MM.1S (cell line): ENCODE results near the gene HSPB1.

Experiments used
- CTCF ChIP-seq: fragments of 300-600 bp; sonication (generic); IDR thresholded peaks from 2 replicates; pipeline ENCODE4 v1.5.1; 2016; ENCODE audit warnings: antibody characterized with exemption, low read length, mixed read lengths
- EZH2 ChIP-seq: fragments of 300-600 bp; sonication (generic); optimal IDR thresholded peaks from 2 replicates; pipeline ENCODE3; 2017; ENCODE audit warnings: low read depth, mild to moderate bottlenecking, antibody characterized with exemption, low read length, mixed read lengths
- EZH2phosphoT487 ChIP-seq: fragments of 300-600 bp; sonication (generic); IDR thresholded peaks from 2 replicates; pipeline ENCODE4 v1.6.1; 2018; ENCODE audit warnings: antibody characterized with exemption, low read length

- TF ChIP-seq CTCF: no peak
- no peak for TF ChIP-seq EZH2
- no peak for TF ChIP-seq EZH2phosphoT487
These were observed 51.3 kb downstream of the HSPB1 start for GRCh38 chr7:76353744-76354143.
